ENCODE measurements around the gene ACOT12.

DNA sequence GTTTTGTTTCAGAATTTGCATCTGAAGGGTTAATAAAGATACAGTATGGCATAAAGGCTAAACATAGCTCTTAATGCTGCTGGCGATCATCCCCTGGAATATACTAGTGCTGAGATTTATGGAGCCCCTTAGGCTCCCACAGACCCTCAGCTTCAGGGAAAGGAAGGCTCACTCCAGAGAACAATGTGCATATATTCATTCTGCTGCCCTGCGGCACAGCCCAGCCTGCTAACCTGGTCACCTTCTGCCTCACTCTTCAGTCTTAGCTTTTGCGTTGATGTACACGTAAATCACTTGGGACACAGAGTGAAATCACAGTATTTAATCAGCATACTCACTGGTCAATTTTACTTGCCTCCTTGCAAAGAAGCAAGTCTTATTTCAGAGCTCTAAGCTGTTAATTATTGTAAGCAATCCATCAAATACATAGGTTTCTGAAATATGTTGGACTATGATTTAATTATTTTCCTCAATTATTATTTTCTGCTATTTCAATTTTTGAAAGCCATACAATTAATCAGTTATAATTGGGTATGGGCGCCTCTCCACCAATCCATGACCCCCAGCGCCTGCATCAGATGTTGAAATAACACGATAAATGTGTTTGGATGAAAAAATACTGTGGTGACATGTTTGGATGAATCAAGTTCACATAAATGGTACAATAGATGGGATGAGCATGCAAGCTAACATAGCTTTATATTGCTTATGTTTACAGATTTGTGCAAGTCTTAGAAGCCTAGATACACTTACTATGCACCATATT is 11.4 kb upstream of the ACOT12 start:
- TF ChIP-seq IRF2 (CRISPR knock-in tag; IDR thresholded peaks at IDR 0.05) (no peak), ZNF782 (CRISPR knock-in tag; IDR thresholded peaks at IDR 0.05; ENCODE audit: borderline replicate concordance) (no peak), GTF2F1 (IDR thresholded peaks at IDR 0.05; ENCODE audit: low read length) (no peak)
